NCI-H1092 treated with DMSO at 0.1 percent for 48 hours (cell line): ENCODE measurements around the gene RAI2.
A peak's percentile ranks its signal among the peaks of the same experiment; 100 is the strongest.
"Not testable (repeated sequence)": the region's sequence is repeated elsewhere in the genome, so short reads cannot be mapped to it uniquely, and the experiment has no call there.

Experiments used
- DNase-seq: peaks from one replicate; lab custom pipeline; 2025; lab: John Stamatoyannopoulos, UW

RAI2 gene

DNA sequence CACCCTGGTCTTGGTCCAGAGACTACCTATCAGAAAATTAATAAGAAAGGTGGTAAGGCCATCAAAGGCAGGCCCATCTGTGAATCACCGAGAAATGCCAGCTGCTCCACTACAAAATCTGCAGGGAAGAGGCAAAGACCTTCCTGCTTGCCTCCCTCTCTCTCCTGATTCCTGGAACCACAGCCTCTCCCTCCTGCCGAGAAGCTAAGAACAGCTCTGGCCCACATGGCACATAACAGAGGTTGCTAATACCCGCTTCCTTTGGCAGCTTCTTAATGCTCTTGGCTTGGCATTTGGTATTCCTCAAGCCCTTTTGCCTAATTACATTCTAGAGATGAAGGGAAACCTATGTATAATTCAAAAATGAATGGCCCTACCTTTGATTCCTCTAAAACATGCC is 32.9 kb downstream of the RAI2 start:
- no peak for DNase-seq

GRCh38 chrX:17826609-17827496 is 34.2 kb downstream of the RAI2 start:
- no peak for DNase-seq

- no peak for DNase-seq
Observed at GRCh38 chrX:17824980-17825379, 36.1 kb downstream of the RAI2 start.

GRCh38 chrX:17822351-17822750 is 38.7 kb downstream of the RAI2 start:
- DNase-seq = no peak

- DNase-seq = no peak
Observed at GRCh38 chrX:17820100-17820499, 41.0 kb downstream of the RAI2 start.

GRCh38 chrX:17818726-17819125 is 42.4 kb downstream of the RAI2 start:
- no peak for DNase-seq

GRCh38 chrX:17817251-17817650 is 43.8 kb downstream of the RAI2 start:
- no peak for DNase-seq

- DNase-seq = no peak
Observed at GRCh38 chrX:17814557-17814956, 46.5 kb downstream of the RAI2 start.

- no peak for DNase-seq
Observed at GRCh38 chrX:17814059-17814458, 47.0 kb downstream of the RAI2 start.

- no peak for DNase-seq
Observed at GRCh38 chrX:17813277-17813676, 47.8 kb downstream of the RAI2 start.

GRCh38 chrX:17812763-17813162 is 48.3 kb downstream of the RAI2 start:
- DNase-seq = no peak

GRCh38 chrX:17809984-17810383 is 51.1 kb downstream of the RAI2 start:
- DNase-seq = no peak

DNA sequence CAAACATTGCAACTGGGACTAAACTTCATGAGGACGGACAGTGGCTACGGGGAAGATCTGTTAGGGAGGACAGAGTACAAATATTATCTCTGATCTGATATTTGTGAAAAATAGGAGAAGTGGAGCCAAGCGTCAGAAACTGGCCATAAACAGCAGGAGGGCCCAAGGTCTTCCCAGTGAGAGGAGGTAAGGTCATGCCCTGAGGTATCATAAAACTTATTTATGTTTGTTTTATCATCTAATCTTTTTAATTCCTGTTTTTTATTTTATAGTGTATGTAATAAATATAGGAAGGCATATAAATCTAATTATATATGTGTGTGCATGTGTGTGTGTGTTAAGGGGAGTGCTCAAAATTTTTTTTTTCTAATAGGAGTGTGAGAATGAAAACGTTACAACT is 51.8 kb downstream of the RAI2 start:
- DNase-seq = no peak

DNA sequence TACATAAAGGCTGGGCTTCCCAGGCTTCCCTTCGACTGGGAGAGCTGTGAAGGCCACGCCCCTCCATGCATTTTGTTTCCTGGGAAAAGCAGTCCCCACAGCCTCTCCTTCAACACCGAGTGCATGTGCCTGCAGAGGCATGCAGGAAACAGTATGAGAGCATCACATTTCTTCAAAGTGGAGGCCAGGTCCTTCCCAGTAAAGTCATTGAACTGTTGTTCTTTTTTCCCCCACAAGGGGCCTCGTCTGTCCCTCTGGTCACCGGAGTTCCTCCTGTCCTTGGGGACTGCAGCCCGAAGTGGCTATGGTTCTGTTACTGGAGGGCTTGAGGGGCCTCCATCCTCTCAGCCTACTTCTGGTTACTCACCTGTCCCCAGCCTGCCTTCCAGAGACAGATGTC is 56.0 kb downstream of the RAI2 start:
- no peak for DNase-seq

DNA sequence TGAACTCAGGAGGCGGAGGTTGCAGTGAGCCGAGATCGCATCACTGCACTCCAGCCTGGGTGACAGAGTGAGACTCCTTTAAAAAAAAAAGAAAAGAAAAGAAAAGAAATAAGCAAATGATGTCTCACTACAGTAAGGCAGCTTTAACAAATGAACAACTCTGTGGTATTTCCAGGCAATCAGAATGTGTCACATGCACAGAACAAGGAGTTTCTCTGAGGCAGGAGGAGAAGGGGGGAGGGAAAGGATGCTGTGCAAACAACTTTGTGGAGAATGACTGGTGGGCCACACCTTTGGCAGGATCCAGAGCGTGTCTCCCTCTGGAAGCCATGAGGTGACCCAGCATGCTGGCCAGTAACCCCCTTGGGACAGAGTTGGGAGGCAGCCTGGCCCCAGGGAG is 57.6 kb downstream of the RAI2 start:
- no peak for DNase-seq

DNA sequence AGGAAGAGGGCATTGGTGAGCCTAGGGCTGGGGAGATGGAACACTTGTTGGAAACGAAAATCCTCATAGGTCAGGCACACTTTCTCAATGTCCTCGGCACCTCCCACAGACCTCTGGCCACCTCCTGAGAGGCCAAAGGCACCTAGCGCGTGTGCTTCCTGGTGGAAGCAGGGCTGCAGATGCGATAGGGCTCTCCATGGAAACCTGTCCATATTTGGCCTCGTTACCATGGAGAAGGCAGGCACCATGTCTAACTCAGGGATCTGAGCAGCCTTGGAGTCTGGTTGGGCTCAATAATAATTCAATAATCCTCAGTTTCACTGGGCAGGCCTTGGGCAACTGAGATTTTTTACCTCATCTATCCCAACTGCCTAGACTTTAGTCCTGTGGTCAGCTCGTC is 58.3 kb downstream of the RAI2 start:
- no peak for DNase-seq

GRCh38 chrX:17801431-17801830 is 59.7 kb downstream of the RAI2 start:
- DNase-seq = no peak

- no peak for DNase-seq
Observed at GRCh38 chrX:17798921-17799320, 62.2 kb downstream of the RAI2 start.

- peak; percentile 90 for DNase-seq
Observed at GRCh38 chrX:17792826-17793225, 68.3 kb downstream of the RAI2 start.

- no peak for DNase-seq
Observed at GRCh38 chrX:17788956-17789562, 72.0 kb downstream of the RAI2 start.

DNA sequence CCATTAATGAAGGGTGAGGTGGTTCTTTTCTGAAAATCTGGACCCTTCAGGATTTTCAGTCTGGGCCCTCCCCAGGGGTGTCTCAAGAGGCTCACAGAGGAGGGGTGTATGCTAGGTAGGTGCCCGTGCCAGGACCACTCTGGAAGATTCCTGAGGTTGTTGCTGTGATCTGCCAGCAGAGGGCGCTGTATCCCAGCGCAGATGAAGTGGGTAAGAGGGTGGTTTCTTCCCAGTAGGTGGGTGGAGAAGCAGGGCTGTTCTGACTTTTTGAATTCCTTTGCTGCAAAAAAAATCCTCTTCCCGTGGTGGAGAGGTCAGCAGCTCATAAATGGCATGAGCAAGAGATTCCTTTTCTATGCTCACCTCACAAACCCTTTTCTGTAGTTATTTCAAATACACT is 72.7 kb downstream of the RAI2 start:
- DNase-seq = peak; percentile 24

DNA sequence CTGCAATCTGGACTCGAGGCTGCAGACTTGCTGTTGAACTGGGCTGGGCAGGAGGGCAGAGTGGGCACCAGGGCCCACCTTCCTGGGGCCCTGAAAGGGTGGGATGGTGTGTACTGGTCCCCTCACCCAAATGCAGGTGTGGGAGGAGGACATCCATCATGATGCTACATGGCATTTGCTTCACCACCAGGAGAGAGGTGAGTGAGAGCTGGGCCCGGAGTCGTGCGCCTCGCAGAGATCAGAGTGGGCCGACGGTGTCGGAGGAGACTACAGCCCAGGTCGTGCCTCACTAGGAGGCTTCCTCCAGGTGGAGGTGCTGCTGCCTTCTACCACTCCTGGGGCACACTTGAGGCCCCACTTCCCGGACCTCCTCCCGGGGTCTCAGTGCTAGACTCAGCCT is 73.5 kb downstream of the RAI2 start:
- no peak for DNase-seq

GRCh38 chrX:17786554-17787347 is 74.3 kb downstream of the RAI2 start:
- not testable (repeated sequence) for DNase-seq
